Breast epithelium (tissue), 3 donors: ENCODE measurements around the gene PARK7.

ENCODE experiments used
- CTCF ChIP-seq, 3 donors: fragments of 450-650 bp; IDR thresholded peaks; one replicate each; pipeline ENCODE4 v1.5.1; 2016 to 2017; ENCODE audit warnings: antibody characterized with exemption in 3 of 3, mild to moderate bottlenecking in 3 of 3, moderate library complexity in 3 of 3
- POLR2A ChIP-seq: fragments of 450-650 bp; IDR thresholded peaks from one replicate; pipeline ENCODE4 v1.6.1; 2016; ENCODE audit warnings: antibody characterized with exemption, mild to moderate bottlenecking, moderate library complexity
- POLR2AphosphoS5 ChIP-seq, 3 donors: sonication (generic); formaldehyde crosslinking; IDR thresholded peaks; one replicate each; pipeline ENCODE4 v1.6.1; 2017; ENCODE audit warnings: antibody characterized with exemption in 3 of 3

- TF ChIP-seq POLR2A (no peak), CTCF (IDR thresholded peaks at IDR 0.05) (no peak), POLR2AphosphoS5 (IDR thresholded peaks at IDR 0.05) (no peak)
These were observed 45.5 kb upstream of the PARK7 start for GRCh38 chr1:7915826-7916500.
